HCT116 (cell line): Measurements from ENCODE around the gene WNK1. TPM values are rescaled to one million over a fixed set of nuclear protein-coding genes. Genes with fewer than 3 reads are reported as not detected.

Experiments used
- ATAC-seq: fragments of 200-7000 bp; cut with Tn5 transposase; 2 replicates; pipeline ENCODE4 v1.9.1; 2020; ENCODE audit warnings: mild to moderate bottlenecking, moderate library complexity
- BruUV-seq: library from RNA; stranded (reverse); fragments of 400-500 nt; replicated peaks from 2 replicates; lab custom pipeline; 2021; lab: Mats Ljungman, UMichigan
- CTCF ChIA-PET: fragments of 300-600 bp; sonication (Branson Sonifier 250); formaldehyde crosslinking; loops from one replicate; lab custom pipeline; 2021; ENCODE audit warnings: antibody characterized with exemption; lab: Charles Lee
- POLR2A ChIA-PET: fragments of 300-600, 350-600 bp; sonication (Branson Sonifier 250); formaldehyde crosslinking; loops from one replicate; lab custom pipeline; 2021; ENCODE audit warnings: antibody characterized with exemption; lab: Charles Lee
- RAD21 ChIA-PET, 2 experiments: fragments of 300-600 bp; sonication (Branson Sonifier 250); formaldehyde crosslinking; loops; one replicate each; lab custom pipeline; 2023; ENCODE audit warnings: low total read pairs in 2 of 2; ENCODE audit not compliant: uncharacterized antibody in 2 of 2, unreplicated experiment in 2 of 2, low non-redundant PET in 1 of 2; lab: Charles Lee
- DNase-seq: peaks from one replicate; pipeline ENCODE4 v3.0.0-alpha.2; 2010; ENCODE audit warnings: low read depth, low spot score
- H2AFZ ChIP-seq: fragments of 200-600 bp; shearing (Covaris generic), sonication (generic); 2 replicates; pipeline ENCODE4 v1.6.1; 2017; ENCODE audit warnings: low read depth, mixed run types, mixed read lengths, antibody characterized with exemption, low read length; ENCODE audit not compliant: poor library complexity, severe bottlenecking
- H3K27ac ChIP-seq: 2 replicates; pipeline ENCODE4 v1.5.1; 2012; ENCODE audit warnings: low read depth, low read length
- H3K27me3 ChIP-seq: fragments of 200-600 bp; sonication (generic); 2 replicates; pipeline ENCODE4 v1.6.1; 2016; ENCODE audit warnings: mixed run types, low read length, mixed read lengths; ENCODE audit not compliant: insufficient read depth
- H3K36me3 ChIP-seq, 2 experiments: fragments of 200-500 bp in 1 of 2; fragments of 200-600 bp in 1 of 2; sonication (Bioruptor generic) in 1 of 2; sonication (generic) in 1 of 2; 2 replicates each; pipeline versions ENCODE4 v1.5.1 to v1.6.1; 2014 to 2016; ENCODE audit warnings: low read length in 2 of 2, inconsistent platforms in 1 of 2, mixed read lengths in 1 of 2, mixed run types in 1 of 2; ENCODE audit not compliant: insufficient read depth in 2 of 2, control insufficient read depth in 1 of 2
- H3K4me1 ChIP-seq, 2 experiments: fragments of 200-600 bp in 1 of 2; sonication (generic) in 1 of 2; 2 replicates each; pipeline versions ENCODE4 v1.5.1 to v1.6.1; 2012 to 2017; ENCODE audit warnings: low read length in 2 of 2, inconsistent platforms in 1 of 2, mild to moderate bottlenecking in 1 of 2, mixed read lengths in 1 of 2, mixed run types in 1 of 2, moderate library complexity in 1 of 2; ENCODE audit not compliant: insufficient read depth in 2 of 2, control insufficient read depth in 1 of 2
- H3K4me2 ChIP-seq: fragments of 200-600 bp; sonication (generic); 2 replicates; pipeline ENCODE4 v1.6.1; 2017; ENCODE audit warnings: mixed run types, low read length, mixed read lengths
- H3K4me3 ChIP-seq, 2 experiments: fragments of 200-600 bp in 1 of 2; sonication (generic) in 1 of 2; replicated peaks in 1 of 2; 2 replicates each; pipeline ENCODE4 v1.5.1; 2011 to 2016; ENCODE audit warnings: low read length in 2 of 2, control low read depth in 1 of 2, low read depth in 1 of 2, mild to moderate bottlenecking in 1 of 2, mixed read lengths in 1 of 2, mixed run types in 1 of 2
- H3K79me2 ChIP-seq: fragments of 200-600 bp; sonication (generic); 2 replicates; pipeline ENCODE4 v1.6.1; 2017; ENCODE audit warnings: mild to moderate bottlenecking, mixed run types, low read length, moderate library complexity, mixed read lengths; ENCODE audit not compliant: insufficient read depth
- H3K9ac ChIP-seq: fragments of 200-600 bp; sonication (generic); 2 replicates; pipeline ENCODE4 v1.6.1; 2016; ENCODE audit warnings: low read length, mixed read lengths
- H3K9me2 ChIP-seq: fragments of 200-600 bp; sonication (generic), shearing (Covaris generic); 2 replicates; pipeline ENCODE4 v1.6.1; 2017; ENCODE audit warnings: mixed run types, mild to moderate bottlenecking, moderate library complexity; ENCODE audit not compliant: insufficient read depth
- H3K9me3 ChIP-seq, 2 experiments: fragments of 200-500 bp in 1 of 2; fragments of 200-600 bp in 1 of 2; sonication (Bioruptor generic) in 1 of 2; sonication (generic) in 1 of 2; 2 replicates each; pipeline ENCODE4 v1.6.1; 2014 to 2017; ENCODE audit warnings: low read length in 2 of 2, mixed read lengths in 2 of 2, inconsistent platforms in 1 of 2, low read depth in 1 of 2, mild to moderate bottlenecking in 1 of 2, mixed run types in 1 of 2, moderate library complexity in 1 of 2; ENCODE audit not compliant: control insufficient read depth in 1 of 2, insufficient read depth in 1 of 2
- H4K20me1 ChIP-seq: fragments of 200-600 bp; sonication (generic), shearing (Covaris generic); 2 replicates; pipeline ENCODE4 v1.6.1; 2017; ENCODE audit warnings: mixed run types, mild to moderate bottlenecking, moderate library complexity; ENCODE audit not compliant: insufficient read depth
- CBX3 ChIP-seq: IDR thresholded peaks from 2 replicates; pipeline ENCODE4 v1.6.1; 2012; ENCODE audit warnings: low read depth
- EGR1 ChIP-seq: IDR thresholded peaks from 2 replicates; pipeline ENCODE4 v1.6.1; 2012; ENCODE audit warnings: low read depth
- ELF1 ChIP-seq: IDR thresholded peaks from 2 replicates; pipeline ENCODE4 v1.6.1; 2012; ENCODE audit warnings: low read depth, borderline replicate concordance
- EZH2phosphoT487 ChIP-seq: fragments of 200-600 bp; IDR thresholded peaks from 2 replicates; pipeline ENCODE4 v1.6.1; 2018; ENCODE audit warnings: antibody characterized with exemption, borderline replicate concordance
- JUND ChIP-seq: IDR thresholded peaks from 2 replicates; pipeline ENCODE4 v1.6.1; 2012
- REST ChIP-seq: IDR thresholded peaks from 2 replicates; pipeline ENCODE4 v1.6.1; 2012; ENCODE audit warnings: low read depth
- SRF ChIP-seq: IDR thresholded peaks from 2 replicates; pipeline ENCODE4 v1.6.1; 2012; ENCODE audit warnings: low read depth
- YY1 ChIP-seq: IDR thresholded peaks from 2 replicates; pipeline ENCODE4 v1.6.1; 2011; ENCODE audit warnings: low read length, low read depth, moderate library complexity, mild to moderate bottlenecking; ENCODE audit not compliant: insufficient replicate concordance; ENCODE audit errors: extremely low read depth
- ZNF274 ChIP-seq: fragments of 200-500 bp; sonication (Bioruptor generic); IDR thresholded peaks from 2 replicates; pipeline ENCODE4 v1.6.1; 2014; ENCODE audit warnings: mild to moderate bottlenecking, low read depth, low read length, inconsistent platforms
- intact Hi-C: fragments of 100-400 bp; cut with micrococcal nuclease; formaldehyde crosslinking; loops from 2 replicates; pipeline ENCODE4 v1.10.0; 2022
- total RNA-seq: library from RNA; stranded (reverse); gene quantifications from one replicate; pipeline ENCODE4 v1.2.1, GENCODE V29; 2021; ENCODE audit not compliant: unreplicated experiment
- TF ChIP-seq, protein P1 (sequence below): IDR thresholded peaks from 2 replicates; pipeline ENCODE4 v1.6.1; 2011; ENCODE audit warnings: mild to moderate bottlenecking, low read length, moderate library complexity; ENCODE audit not compliant: insufficient replicate concordance; ENCODE audit errors: extremely low read depth
- TF ChIP-seq, protein P2 (sequence below), 3 experiments: fragments of 200-600 bp in 1 of 3; sonication (generic) in 1 of 3; IDR thresholded peaks in 2 of 3; conservative IDR thresholded peaks in 1 of 3; 2 replicates each; pipeline ENCODE4 v1.5.1; 2012 to 2017; ENCODE audit warnings: low read depth in 2 of 3, low read length in 2 of 3, antibody characterized with exemption in 1 of 3, borderline replicate concordance in 1 of 3, control low read depth in 1 of 3, mild to moderate bottlenecking in 1 of 3, mixed read lengths in 1 of 3, mixed run types in 1 of 3, moderate library complexity in 1 of 3; ENCODE audit not compliant: insufficient read depth in 1 of 3

The WNK1 gene
- total RNA-seq, 1 experiment from 2014 or later, result 81.0 TPM

- H3K4me3 ChIP-seq, result no peak overlapping the region
- no peak overlapping the region for H3K4me2 ChIP-seq
- H3K79me2 ChIP-seq, result no peaks in the 10 kb centered on the region
- intact Hi-C loops, result no loop called here
- no peak for ATAC-seq
- H2AFZ ChIP-seq, result no peak overlapping the region
- H3K4me1 ChIP-seq, result no peaks in the 10 kb centered on the region
- no peak for TF ChIP-seq ELF1
- no peak for TF ChIP-seq CBX3
- TF ChIP-seq EZH2phosphoT487, result no peak
- no peak for TF ChIP-seq EGR1
- no peak for TF ChIP-seq SRF
- TF ChIP-seq ZNF274, result no peak
- TF ChIP-seq, protein P1, sequence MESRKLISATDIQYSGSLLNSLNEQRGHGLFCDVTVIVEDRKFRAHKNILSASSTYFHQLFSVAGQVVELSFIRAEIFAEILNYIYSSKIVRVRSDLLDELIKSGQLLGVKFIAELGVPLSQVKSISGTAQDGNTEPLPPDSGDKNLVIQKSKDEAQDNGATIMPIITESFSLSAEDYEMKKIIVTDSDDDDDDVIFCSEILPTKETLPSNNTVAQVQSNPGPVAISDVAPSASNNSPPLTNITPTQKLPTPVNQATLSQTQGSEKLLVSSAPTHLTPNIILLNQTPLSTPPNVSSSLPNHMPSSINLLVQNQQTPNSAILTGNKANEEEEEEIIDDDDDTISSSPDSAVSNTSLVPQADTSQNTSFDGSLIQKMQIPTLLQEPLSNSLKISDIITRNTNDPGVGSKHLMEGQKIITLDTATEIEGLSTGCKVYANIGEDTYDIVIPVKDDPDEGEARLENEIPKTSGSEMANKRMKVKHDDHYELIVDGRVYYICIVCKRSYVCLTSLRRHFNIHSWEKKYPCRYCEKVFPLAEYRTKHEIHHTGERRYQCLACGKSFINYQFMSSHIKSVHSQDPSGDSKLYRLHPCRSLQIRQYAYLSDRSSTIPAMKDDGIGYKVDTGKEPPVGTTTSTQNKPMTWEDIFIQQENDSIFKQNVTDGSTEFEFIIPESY, result no peak
- no peak for TF ChIP-seq YY1
- no peak for TF ChIP-seq JUND
- no peak for TF ChIP-seq REST
- TF ChIP-seq, protein P2, sequence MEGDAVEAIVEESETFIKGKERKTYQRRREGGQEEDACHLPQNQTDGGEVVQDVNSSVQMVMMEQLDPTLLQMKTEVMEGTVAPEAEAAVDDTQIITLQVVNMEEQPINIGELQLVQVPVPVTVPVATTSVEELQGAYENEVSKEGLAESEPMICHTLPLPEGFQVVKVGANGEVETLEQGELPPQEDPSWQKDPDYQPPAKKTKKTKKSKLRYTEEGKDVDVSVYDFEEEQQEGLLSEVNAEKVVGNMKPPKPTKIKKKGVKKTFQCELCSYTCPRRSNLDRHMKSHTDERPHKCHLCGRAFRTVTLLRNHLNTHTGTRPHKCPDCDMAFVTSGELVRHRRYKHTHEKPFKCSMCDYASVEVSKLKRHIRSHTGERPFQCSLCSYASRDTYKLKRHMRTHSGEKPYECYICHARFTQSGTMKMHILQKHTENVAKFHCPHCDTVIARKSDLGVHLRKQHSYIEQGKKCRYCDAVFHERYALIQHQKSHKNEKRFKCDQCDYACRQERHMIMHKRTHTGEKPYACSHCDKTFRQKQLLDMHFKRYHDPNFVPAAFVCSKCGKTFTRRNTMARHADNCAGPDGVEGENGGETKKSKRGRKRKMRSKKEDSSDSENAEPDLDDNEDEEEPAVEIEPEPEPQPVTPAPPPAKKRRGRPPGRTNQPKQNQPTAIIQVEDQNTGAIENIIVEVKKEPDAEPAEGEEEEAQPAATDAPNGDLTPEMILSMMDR (IDR thresholded peaks at IDR 0.05 in 2 of 3, conservative IDR thresholded peaks at IDR 0.05 in 1 of 3; ENCODE audit: borderline replicate concordance in 1 of 3, insufficient read depth in 1 of 3, low read depth in 2 of 3, low read length in 2 of 3), result no peak
- TF ChIP-seq, all 23 proteins: peak for 0
- H3K27me3 ChIP-seq, result no peaks in the 10 kb centered on the region
- no peaks in the 10 kb centered on the region for H3K9me2 ChIP-seq
- ChIA-PET RAD21 (no interaction called here), POLR2A (no interaction called here), CTCF (no interaction called here)
- no peak overlapping the region for H3K27ac ChIP-seq
- H4K20me1 ChIP-seq, result no peaks in the 10 kb centered on the region
- no TSS peak for BruUV-seq
- H3K9me3 ChIP-seq, result no peaks in the 10 kb centered on the region
- no peak for DNase-seq
- no peak overlapping the region for H3K9ac ChIP-seq
- peaks cover 28 to 48% of the 10 kb centered on the region in 2 experiments for H3K36me3 ChIP-seq
These were observed 150.7 kb downstream of the WNK1 start for GRCh38 chr12:903055-903454.
